Suppressor macrophage (primary cell): Measurements from ENCODE around the gene RDH5.

Source experiments
- DNase-seq, 4 experiments: peaks; one replicate each; pipeline ENCODE4 v3.0.0-alpha.2; 2020 to 2022

The RDH5 gene

GRCh38 chr12:55712700-55713415, 7.3 kb upstream of the RDH5 start:
- DNase-seq: no peak

- no peak for DNase-seq
These were observed 6.5 kb upstream of the RDH5 start for GRCh38 chr12:55713721-55714120.

GRCh38 chr12:55715169-55715764, 4.9 kb upstream of the RDH5 start:
- no peak for DNase-seq

DNA sequence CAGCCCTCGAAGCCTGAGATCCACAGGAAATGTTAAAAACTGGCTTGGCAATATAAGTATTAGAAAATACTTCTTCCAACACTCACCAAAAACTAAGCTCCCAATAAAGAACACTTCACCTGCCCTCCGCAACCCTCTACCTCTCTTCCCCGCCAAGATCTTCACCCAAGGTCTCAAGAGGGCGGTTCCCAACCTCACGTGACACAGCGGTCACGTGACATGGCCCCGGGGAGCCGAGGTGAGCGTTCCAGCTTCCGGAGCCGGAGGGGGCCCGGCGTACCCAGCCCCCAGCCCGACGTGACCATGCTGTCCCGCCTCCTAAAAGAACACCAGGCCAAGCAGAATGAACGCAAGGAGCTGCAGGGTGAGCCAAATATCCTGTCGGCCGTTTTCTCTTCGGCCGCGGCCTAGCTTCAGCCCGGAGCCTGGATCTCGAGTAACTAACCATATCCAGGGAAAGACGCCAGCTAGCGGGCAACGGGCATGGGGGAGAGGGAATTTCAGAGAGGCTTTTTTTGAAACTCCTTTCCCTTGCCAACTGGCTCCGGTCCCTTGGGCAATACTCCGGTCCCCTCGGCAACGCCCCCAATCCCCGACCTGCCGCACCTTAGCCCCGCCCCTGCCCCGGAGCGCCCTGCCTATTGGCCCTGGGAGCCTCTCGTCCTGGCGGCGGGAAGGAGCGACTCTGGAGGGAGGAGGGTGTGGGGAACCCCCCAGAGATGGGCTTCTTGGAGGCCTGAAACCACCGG, 4.2 kb upstream of the RDH5 start, which contains the start of gene BLOC1S1:
Gene BLOC1S1, plus strand, starts transcription at position 214 of the 749 bp plus-strand sequence. Its CDS starts 6 bp downstream, at position 220.
- peak; percentile 72 to 89 (median 83) for DNase-seq

- DNase-seq: peak in 1 of 4 experiments; percentile 56
These were observed 3.6 kb upstream of the RDH5 start for GRCh38 chr12:55716582-55716957.

DNA sequence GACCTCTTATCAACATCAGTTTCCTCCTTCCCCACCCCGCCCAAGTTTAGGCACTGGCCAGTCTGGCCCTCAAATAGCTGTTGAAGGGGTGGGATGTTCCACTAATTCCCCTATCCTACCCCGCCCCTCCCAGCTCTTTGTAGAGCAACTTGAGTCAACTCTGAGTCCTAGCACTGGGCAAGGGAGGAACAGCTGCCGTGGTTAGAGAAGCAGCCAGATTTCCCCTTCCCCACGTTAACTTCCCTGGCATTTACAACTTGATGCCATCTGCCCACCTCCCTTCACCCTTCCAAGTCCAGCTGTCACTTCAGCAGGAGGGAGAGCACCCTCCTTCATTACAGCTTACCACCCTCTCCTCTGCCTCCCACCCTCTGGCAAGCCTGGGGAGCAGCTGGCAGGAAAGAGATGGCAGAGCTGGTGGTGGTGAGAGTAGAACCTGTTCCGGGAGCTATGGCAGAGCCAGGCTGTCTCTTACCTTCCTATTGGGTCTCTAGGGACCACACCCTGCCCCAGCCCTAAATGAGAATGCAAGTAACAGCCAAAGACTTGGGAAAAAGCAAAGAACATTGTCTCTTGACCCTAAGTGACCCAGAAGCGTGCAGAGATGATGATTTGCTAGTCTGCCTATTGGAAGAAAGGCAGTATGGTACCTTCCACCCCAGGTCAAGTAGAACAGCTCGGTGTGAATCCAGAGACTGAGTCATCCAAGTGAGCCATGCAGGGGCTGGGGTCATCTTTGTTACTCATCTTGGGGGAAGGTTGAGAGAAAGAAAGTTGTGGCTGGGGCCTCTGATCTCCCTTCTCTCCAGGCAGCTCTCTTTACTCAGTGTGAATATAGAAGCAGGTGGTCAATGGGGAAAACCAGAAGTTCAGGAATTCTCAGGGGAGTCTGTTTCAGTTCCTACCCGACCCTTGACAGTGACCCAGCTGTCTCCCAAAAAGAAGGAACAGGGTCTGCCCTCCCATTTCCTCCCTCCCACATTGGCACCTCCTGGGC, 2.9 kb upstream of the RDH5 start:
- peak in 3 of 4 experiments; percentile 41 to 47 (median 43) for DNase-seq

DNA sequence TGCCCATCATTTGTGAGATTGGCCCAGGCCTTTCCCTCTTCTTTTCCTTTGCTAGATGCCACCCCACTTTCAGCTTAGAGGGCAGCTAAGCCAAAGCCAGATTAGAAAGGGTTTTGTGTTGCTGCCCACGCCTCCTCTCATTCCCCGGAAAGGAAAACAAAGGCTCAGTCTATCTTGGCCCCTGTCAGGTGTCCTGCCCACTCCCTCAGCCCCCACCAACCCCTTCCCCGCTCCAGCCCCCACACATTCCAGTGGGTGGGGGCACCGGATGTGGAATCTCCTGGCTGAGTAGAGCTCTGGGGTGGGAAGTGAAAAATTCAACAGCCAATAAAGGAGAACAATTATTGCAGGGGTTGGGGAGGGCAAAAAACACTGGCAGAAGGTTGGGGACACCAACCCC, 2.2 kb upstream of the RDH5 start:
- no peak for DNase-seq

DNA sequence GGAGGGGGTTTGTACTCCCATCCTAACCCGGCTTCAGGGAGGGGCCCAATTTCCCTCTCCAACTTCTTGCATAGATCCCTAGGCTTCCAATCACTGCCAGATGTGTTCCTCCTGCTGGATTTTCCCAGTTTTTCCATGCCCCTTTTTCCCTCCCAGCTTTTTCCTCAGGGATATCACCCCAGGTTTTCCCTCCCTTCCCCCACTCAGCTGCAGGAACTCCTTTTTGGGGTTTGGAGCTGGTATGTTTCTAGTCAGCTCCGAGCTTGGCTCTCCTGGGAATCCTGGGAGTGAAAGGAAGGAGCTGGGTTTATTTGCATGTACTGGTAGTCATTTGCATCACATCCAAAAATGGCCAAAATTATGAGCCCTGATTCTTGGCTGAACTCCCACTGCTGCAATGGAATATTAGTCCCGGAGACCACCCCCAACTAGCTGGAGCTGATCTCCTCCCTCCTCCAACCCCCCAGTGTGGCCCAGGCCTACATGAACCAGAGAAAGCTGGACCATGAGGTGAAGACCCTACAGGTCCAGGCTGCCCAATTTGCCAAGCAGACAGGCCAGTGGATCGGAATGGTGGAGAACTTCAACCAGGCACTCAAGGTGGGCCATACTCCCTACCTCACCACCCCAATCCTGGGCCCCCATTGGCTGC, 1.4 kb upstream of the RDH5 start:
- no peak for DNase-seq

GRCh38 chr12:55719371-55719770, 822 bp upstream of the RDH5 start:
- no peak for DNase-seq

DNA sequence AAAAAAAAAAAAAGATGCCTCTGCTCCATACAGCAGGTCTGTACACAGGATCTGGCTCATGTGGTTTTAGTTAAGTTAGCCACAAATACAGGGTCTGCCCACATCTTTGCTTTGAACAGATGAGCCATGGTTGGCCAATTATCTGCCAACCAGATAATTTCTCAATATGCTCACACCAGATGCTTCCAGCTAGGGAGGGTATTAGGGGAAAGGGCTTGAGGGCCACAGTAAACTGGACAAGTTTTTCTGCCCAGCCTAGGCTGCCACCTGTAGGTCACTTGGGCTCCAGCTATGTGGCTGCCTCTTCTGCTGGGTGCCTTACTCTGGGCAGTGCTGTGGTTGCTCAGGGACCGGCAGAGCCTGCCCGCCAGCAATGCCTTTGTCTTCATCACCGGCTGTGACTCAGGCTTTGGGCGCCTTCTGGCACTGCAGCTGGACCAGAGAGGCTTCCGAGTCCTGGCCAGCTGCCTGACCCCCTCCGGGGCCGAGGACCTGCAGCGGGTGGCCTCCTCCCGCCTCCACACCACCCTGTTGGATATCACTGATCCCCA, 776 bp downstream of the RDH5 start:
- peak; percentile 77 to 91 (median 86) for DNase-seq

GRCh38 chr12:55721601-55722213, 1.5 kb downstream of the RDH5 start:
- DNase-seq: no peak

- DNase-seq: no peak
These were observed 2.8 kb downstream of the RDH5 start for GRCh38 chr12:55722948-55723347.

DNA sequence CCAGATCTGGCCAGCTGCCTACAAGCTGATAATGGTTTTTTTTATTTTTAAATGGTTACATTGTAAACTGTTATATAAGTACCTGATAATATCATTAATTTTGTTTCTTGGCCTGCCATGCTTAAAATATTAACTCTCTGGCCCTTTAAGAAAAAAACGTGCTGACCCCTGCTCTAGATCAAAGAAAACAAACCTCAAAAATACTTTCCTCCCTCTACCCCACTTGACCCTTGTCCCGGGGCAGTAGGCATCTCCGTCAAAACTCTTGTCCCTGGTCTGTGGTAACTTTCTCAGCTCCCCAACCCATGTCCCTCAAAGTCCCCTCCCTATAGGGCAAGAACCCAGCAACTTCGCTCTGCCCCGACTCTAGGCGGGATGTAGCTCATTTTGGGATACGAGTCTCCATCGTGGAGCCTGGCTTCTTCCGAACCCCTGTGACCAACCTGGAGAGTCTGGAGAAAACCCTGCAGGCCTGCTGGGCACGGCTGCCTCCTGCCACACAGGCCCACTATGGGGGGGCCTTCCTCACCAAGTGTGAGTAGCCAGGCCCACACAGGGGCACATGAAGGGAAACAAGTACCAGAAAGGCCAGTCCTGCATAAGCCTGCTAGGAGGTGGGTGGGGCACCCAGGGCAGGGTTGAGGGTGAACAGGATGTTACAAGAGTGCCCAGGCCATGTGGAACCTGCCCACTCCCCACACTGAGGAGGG, 3.5 kb downstream of the RDH5 start:
- DNase-seq: peak in 1 of 4 experiments; percentile 33

- DNase-seq: peak; percentile 80 to 87 (median 81)
These were observed 4.2 kb downstream of the RDH5 start for GRCh38 chr12:55724226-55724939.

DNA sequence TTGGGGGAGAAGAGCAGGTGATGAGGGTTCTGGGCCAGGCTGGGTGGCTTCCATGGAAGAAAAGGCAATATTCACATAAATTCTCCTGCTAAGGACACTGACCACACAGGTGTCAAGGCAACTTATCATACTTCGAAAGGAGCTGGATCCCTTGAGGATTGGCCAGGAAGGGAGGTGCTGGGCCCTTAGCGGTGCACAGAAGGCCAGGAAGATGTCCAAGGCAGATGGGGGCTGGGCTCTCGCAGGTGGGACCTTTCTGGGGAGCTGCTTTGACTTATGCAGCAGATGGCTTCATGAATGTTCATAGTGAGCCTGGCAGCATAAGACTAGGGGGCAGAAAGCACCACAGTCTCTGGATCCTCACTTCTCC, 4.7 kb downstream of the RDH5 start:
- no peak for DNase-seq

DNA sequence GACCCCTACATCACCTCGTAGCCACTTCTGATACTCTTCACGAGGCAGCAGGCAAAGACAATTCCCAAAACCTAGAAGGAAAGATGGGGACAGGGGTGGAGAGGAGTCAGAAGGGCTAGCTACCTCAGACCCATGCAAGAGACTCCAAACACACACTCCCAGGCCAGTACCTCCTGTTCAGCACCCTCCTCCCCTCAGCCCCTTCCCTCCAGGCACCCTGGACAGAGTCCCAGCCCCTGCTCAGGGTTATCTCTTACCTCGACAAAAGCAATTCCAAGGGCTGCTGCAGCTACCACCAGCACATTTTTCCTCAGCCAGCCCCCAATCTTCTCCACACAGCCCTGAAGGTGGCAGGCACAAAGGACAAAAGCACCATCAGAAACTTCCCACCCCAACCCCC, 5.4 kb downstream of the RDH5 start:
- no peak for DNase-seq

GRCh38 chr12:55726971-55727370, 6.8 kb downstream of the RDH5 start:
- DNase-seq: peak; percentile 84 to 93 (median 88)

DNA sequence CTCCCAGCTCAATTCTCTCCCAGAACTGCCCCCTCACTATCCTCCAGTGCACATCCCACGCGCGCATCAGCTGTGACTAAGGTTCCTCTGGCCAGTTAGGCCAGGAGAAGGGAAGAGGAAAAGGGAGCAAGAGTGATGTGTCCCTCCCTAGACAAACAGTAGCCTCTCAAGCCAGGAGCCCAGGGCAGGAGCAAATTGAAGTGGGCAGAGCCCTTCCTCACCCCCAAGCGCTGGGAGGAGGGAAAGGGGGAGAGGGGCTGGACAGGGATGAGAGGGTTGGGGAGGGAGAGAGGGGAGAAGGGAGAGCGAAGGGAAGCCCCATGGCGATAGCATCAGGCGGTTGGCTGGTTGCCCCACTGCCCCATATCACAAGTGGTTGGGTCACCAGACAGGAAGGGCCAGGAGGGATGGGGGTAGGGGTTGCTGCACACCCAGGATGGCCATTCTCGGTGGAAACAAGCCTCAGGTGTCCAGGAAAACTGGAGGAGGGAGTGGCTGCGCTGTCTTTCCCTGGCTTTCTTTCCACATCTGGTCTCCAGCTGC, 7.5 kb downstream of the RDH5 start:
- peak; percentile 70 to 85 (median 80) for DNase-seq

- peak; percentile 79 to 91 (median 86) for DNase-seq
These were observed 8.2 kb downstream of the RDH5 start for GRCh38 chr12:55728186-55728938.
